Fibroblast of lung (primary cell): ENCODE measurements around the gene STAB2. TPM values are rescaled to one million over a fixed set of nuclear protein-coding genes. Genes with fewer than 3 reads are reported as not detected.

ENCODE experiments used
- DNase-seq, 2 donors: peaks; one replicate each; pipeline versions ENCODE4 v3.0.0 to v3.0.0-alpha.2; 2010; ENCODE audit warnings: low read depth in 2 of 2
- H2AFZ ChIP-seq: 2 replicates; pipeline ENCODE4 v1.5.1; 2012; ENCODE audit warnings: low read length, control low read depth, inconsistent platforms
- H3K27ac ChIP-seq: 2 replicates; pipeline ENCODE4 v1.5.1; 2011; ENCODE audit warnings: low read length, control low read depth; ENCODE audit not compliant: insufficient read depth
- H3K27me3 ChIP-seq: 2 replicates; pipeline ENCODE4 v1.5.1; 2011; ENCODE audit warnings: mild to moderate bottlenecking, low read length; ENCODE audit not compliant: control insufficient read depth, insufficient read depth
- H3K36me3 ChIP-seq: 2 replicates; pipeline ENCODE4 v1.5.1; 2011; ENCODE audit warnings: low read length; ENCODE audit not compliant: control insufficient read depth, insufficient read depth
- H3K4me1 ChIP-seq: 2 replicates; pipeline ENCODE4 v1.5.1; 2011; ENCODE audit warnings: low read length; ENCODE audit not compliant: control insufficient read depth, insufficient read depth; ENCODE audit errors: extremely low read depth
- H3K4me2 ChIP-seq: 2 replicates; pipeline ENCODE4 v1.5.1; 2011; ENCODE audit warnings: low read length, control low read depth; ENCODE audit not compliant: insufficient read depth; ENCODE audit errors: extremely low read depth
- H3K4me3 ChIP-seq, 4 experiments: fragments of 200-600 bp in 1 of 4; sonication (generic) in 1 of 4; replicated peaks in 1 of 4; 2 replicates each; pipeline ENCODE4 v1.5.1; 2011 to 2016; ENCODE audit warnings: low read length in 4 of 4, low read depth in 3 of 4, mild to moderate bottlenecking in 3 of 4, control low read depth in 2 of 4, inconsistent platforms in 1 of 4, mixed read lengths in 1 of 4; ENCODE audit not compliant: insufficient read depth in 1 of 4; ENCODE audit errors: control extremely low read depth in 1 of 4
- H3K79me2 ChIP-seq: 2 replicates; pipeline ENCODE4 v1.5.1; 2012; ENCODE audit warnings: mild to moderate bottlenecking, low read length, inconsistent platforms; ENCODE audit not compliant: control insufficient read depth, insufficient read depth
- H3K9ac ChIP-seq: 2 replicates; pipeline ENCODE4 v1.5.1; 2011; ENCODE audit warnings: mild to moderate bottlenecking, low read length, control low read depth; ENCODE audit not compliant: insufficient read depth
- H3K9me3 ChIP-seq: 2 replicates; pipeline ENCODE4 v1.5.1; 2012; ENCODE audit warnings: low read depth, low read length; ENCODE audit not compliant: control insufficient read depth, insufficient read depth
- H4K20me1 ChIP-seq: 2 replicates; pipeline ENCODE4 v1.5.1; 2011; ENCODE audit warnings: low read length; ENCODE audit not compliant: control insufficient read depth, insufficient read depth; ENCODE audit errors: extremely low read depth
- CTCF ChIP-seq, 2 donors: IDR thresholded peaks in 1 of 2; conservative IDR thresholded peaks in 1 of 2; 1 replicate in 1 of 2; 2 replicates in 1 of 2; pipeline ENCODE4 v1.5.1; 2011 to 2012; ENCODE audit warnings: low read length in 2 of 2, control low read depth in 1 of 2, inconsistent platforms in 1 of 2, low read depth in 1 of 2, mild to moderate bottlenecking in 1 of 2
- EZH2 ChIP-seq: IDR thresholded peaks from 2 replicates; pipeline ENCODE4 v1.5.1; 2012; ENCODE audit warnings: low read length, control low read depth, mild to moderate bottlenecking; ENCODE audit errors: missing control alignments
- polyA plus RNA-seq, 2 donors: library from polyadenylated mRNA; depleted of rRNA in 1 of 2; stranded (reverse) in 1 of 2; unstranded in 1 of 2; fragments of >200 nt; gene quantifications; 2 replicates each; pipeline ENCODE4 v1.2.1, GENCODE V29; 2011 to 2012; ENCODE audit warnings: missing spikeins in 1 of 2
- total RNA-seq: library from RNA; depleted of rRNA; stranded (reverse); fragments of >200 nt; gene quantifications from 2 replicates; pipeline ENCODE4 v1.2.1, GENCODE V29; 2014

STAB2 gene
- total and polyA plus RNA-seq, 2 donors (not counting 1 experiment from before 2014, with no cell fraction given), result not detected

- no peaks in the 10 kb centered on the region for H3K9me3 ChIP-seq
- H3K27ac ChIP-seq, result no peak overlapping the region
- H3K4me3 ChIP-seq, result no peak overlapping the region
- H3K4me2 ChIP-seq, result no peak overlapping the region
- TF ChIP-seq EZH2, result no peak
- TF ChIP-seq CTCF (conservative IDR thresholded peaks at IDR 0.05 in 1 of 2, IDR thresholded peaks at IDR 0.05 in 1 of 2; ENCODE audit: low read depth in 1 of 2, low read length in 2 of 2), result no peak
- H3K79me2 ChIP-seq, result no peaks in the 10 kb centered on the region
- peaks cover 5% of the 10 kb centered on the region for H3K27me3 ChIP-seq
- H3K4me1 ChIP-seq, result no peaks in the 10 kb centered on the region
- H3K9ac ChIP-seq, result no peak overlapping the region
- DNase-seq, result no peak
- no peak overlapping the region for H2AFZ ChIP-seq
- H3K36me3 ChIP-seq, result no peaks in the 10 kb centered on the region
- peaks cover 2% of the 10 kb centered on the region for H4K20me1 ChIP-seq
Measured at GRCh38 chr12:103734863-103735262, 147.8 kb downstream of the STAB2 start.

GRCh38 chr12:103735291-103735690, 148.2 kb downstream of the STAB2 start:
- peaks cover 5% of the 10 kb centered on the region for H3K27me3 ChIP-seq
- no peak for TF ChIP-seq CTCF (conservative IDR thresholded peaks at IDR 0.05 in 1 of 2, IDR thresholded peaks at IDR 0.05 in 1 of 2; ENCODE audit: low read depth in 1 of 2, low read length in 2 of 2)
- TF ChIP-seq EZH2, result no peak
- no peak overlapping the region for H2AFZ ChIP-seq
- H3K27ac ChIP-seq, result no peak overlapping the region
- no peak for DNase-seq
- H3K4me2 ChIP-seq, result no peak overlapping the region
- H4K20me1 ChIP-seq, result peaks cover 2% of the 10 kb centered on the region
- no peak overlapping the region for H3K4me3 ChIP-seq
- no peaks in the 10 kb centered on the region for H3K9me3 ChIP-seq
- no peak overlapping the region for H3K9ac ChIP-seq
- no peaks in the 10 kb centered on the region for H3K36me3 ChIP-seq
- H3K79me2 ChIP-seq, result no peaks in the 10 kb centered on the region
- H3K4me1 ChIP-seq, result no peaks in the 10 kb centered on the region

- no peak overlapping the region for H3K9ac ChIP-seq
- H3K27me3 ChIP-seq, result peaks cover 5% of the 10 kb centered on the region
- H3K4me2 ChIP-seq, result no peak overlapping the region
- no peak overlapping the region for H3K27ac ChIP-seq
- no peak overlapping the region for H3K4me3 ChIP-seq
- peaks cover 2% of the 10 kb centered on the region for H4K20me1 ChIP-seq
- no peak for DNase-seq
- H3K36me3 ChIP-seq, result no peaks in the 10 kb centered on the region
- no peaks in the 10 kb centered on the region for H3K79me2 ChIP-seq
- no peak overlapping the region for H2AFZ ChIP-seq
- no peaks in the 10 kb centered on the region for H3K4me1 ChIP-seq
- TF ChIP-seq EZH2 (no peak), CTCF (conservative IDR thresholded peaks at IDR 0.05 in 1 of 2, IDR thresholded peaks at IDR 0.05 in 1 of 2; ENCODE audit: low read depth in 1 of 2, low read length in 2 of 2) (no peak)
- no peaks in the 10 kb centered on the region for H3K9me3 ChIP-seq
Measured at GRCh38 chr12:103736572-103736971, 149.5 kb downstream of the STAB2 start.
